Stomach (tissue), 9 donors: ENCODE data around the gene TMEM208. TPM values are rescaled to one million over a fixed set of nuclear protein-coding genes. Genes with fewer than 3 reads are reported as not detected.

Experiments used
- DNase-seq, 2 donors: peaks; one replicate each; pipeline versions ENCODE4 v3.0.0 to v3.0.0-alpha.2; 2013 to 2019
- H3K27ac ChIP-seq, 5 donors: fragments of 200-600 bp in 4 of 5; sonication (generic) in 4 of 5; one replicate each; pipeline ENCODE4 v1.5.1; 2013 to 2019; ENCODE audit warnings: mild to moderate bottlenecking in 1 of 5, moderate library complexity in 1 of 5
- H3K27me3 ChIP-seq, 3 donors: fragments of 200-600 bp; sonication (generic); one replicate each; pipeline ENCODE4 v1.5.1; 2017 to 2019; ENCODE audit warnings: mixed run types in 1 of 3
- H3K36me3 ChIP-seq, 4 donors: fragments of 200-600 bp; sonication (generic); 1 replicate in 3 of 4; 2 replicates in 1 of 4; pipeline ENCODE4 v1.5.1; 2016 to 2019
- H3K4me1 ChIP-seq, 4 donors: fragments of 200-600 bp; sonication (generic); one replicate each; pipeline ENCODE4 v1.5.1; 2016 to 2019
- H3K4me3 ChIP-seq, 4 donors: fragments of 200-600 bp; sonication (generic) in 3 of 4; one replicate each; pipeline ENCODE4 v1.5.1; 2016 to 2019; ENCODE audit warnings: mild to moderate bottlenecking in 1 of 4
- H3K9me3 ChIP-seq, 4 donors: fragments of 200-600 bp; sonication (generic); one replicate each; pipeline ENCODE4 v1.5.1; 2016 to 2019
- CTCF ChIP-seq, 7 experiments: fragments of 450-650 bp in 4 of 7; fragments of 200-600 bp in 3 of 7; sonication (generic) in 3 of 7; IDR thresholded peaks; one replicate each; pipeline ENCODE4 v1.5.1; 2016 to 2019; ENCODE audit warnings: antibody characterized with exemption in 7 of 7, control low read depth in 2 of 7, mild to moderate bottlenecking in 1 of 7
- EP300 ChIP-seq: sonication (generic); formaldehyde crosslinking; IDR thresholded peaks from one replicate; pipeline ENCODE4 v1.6.1; 2017; ENCODE audit warnings: antibody characterized with exemption
- POLR2A ChIP-seq, 4 donors: fragments of 450-650 bp; IDR thresholded peaks; one replicate each; pipeline ENCODE4 v1.6.1; 2016; ENCODE audit warnings: antibody characterized with exemption in 4 of 4, control low read depth in 2 of 4, mild to moderate bottlenecking in 1 of 4, moderate library complexity in 1 of 4
- POLR2AphosphoS5 ChIP-seq, 3 donors: sonication (generic); formaldehyde crosslinking; IDR thresholded peaks; one replicate each; pipeline ENCODE4 v1.6.1; 2016; ENCODE audit warnings: antibody characterized with exemption in 3 of 3
- whole genome bisulfite sequencing, 5 donors: extraction: QIAGEN DNeasy Blood & Tissue Kit in 3 of 5; methylation state at CpG; one replicate each; pipeline versions ENCODE4 v1.1.5 to v1.1.7; 2013 to 2018; 5-methylcytosine and 5-hydroxymethylcytosine counted together
- intact Hi-C: fragments of 100-400 bp; cut with DNase I; formaldehyde crosslinking; loops from one replicate; pipeline ENCODE4 v1.15.1; 2023; ENCODE audit warnings: low total_unique reads
- polyA plus RNA-seq, 3 donors: library from polyadenylated mRNA; stranded (reverse); fragments of 200-250 nt; gene quantifications; one replicate each; pipeline ENCODE4 v1.2.3, GENCODE V29; 2013
- total RNA-seq, 5 donors: library from RNA; depleted of rRNA; stranded (reverse); fragments of >200 nt; gene quantifications; one replicate each; pipeline versions ENCODE4 v1.1.0 to v1.2.3, GENCODE V29; 2014 to 2016
- donor health status: healthy with polysubstance abuse.
- donor health status: Bipolar disorder and iron deficiency.
- donor health status: healthy.

TMEM208 gene
- total and polyA plus RNA-seq, 8 donors: 8.7 to 141 (median 51.0) TPM

DNA sequence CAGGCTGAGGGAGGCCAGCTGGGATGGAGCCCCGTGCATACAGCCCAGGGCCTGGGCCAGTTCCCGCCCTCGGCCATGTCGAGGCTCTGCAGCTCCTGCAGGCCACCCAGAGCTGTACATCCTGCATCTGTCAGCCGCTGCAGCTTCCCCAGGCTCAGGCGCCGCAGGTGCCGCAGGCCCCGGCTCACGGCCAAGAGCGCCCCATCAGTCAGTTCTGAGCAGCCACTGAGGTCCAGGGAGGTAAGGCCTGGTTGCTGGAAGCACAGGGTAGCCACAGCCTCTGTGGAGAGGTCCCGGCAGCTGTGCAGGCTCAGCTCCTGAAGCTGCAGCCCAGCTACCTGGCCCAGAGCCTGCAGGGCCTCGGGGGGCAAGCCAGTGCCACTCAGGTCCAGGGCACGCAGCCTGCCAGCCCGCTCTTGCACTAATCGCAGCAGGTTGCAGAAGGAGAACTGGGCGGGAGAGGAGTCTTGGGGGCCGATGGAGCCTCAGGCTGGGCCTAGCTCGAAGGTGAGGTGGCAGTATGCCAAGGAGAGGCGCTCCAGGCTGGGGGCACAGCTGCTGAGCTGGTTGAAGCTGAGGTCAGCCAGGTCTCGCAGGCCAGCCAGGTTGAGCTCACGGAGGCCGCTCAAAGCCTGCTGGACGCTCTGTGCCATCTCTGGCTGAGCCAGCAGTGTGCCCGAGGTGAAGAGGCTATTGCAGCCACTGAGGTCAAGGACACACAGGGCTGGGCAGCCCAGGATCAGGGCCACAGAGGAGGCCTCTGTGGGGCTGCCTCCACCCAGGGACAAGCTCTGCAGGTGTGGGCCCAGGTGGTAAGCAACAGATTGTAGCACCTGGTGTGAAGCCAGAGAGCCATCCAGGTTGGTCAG lies 16.6 kb upstream of the TMEM208 start:
- intact Hi-C loops: no loop called here
- DNase-seq: no peak
- 84 to 90% (median 85%) methylated on average over 14 to 25 of the region's 25 CpGs for WGBS, 5 donors
- peaks cover 15 to 22% (median 17%) of the 10 kb centered on the region in 4 donors for H3K4me1 ChIP-seq
- H3K27me3 ChIP-seq: no peaks in the 10 kb centered on the region
- TF ChIP-seq EP300 (no peak), POLR2A (IDR thresholded peaks at IDR 0.05) (no peak), CTCF (IDR thresholded peaks at IDR 0.05) (no peak), POLR2AphosphoS5 (IDR thresholded peaks at IDR 0.05) (no peak)
- no peak overlapping the region for H3K27ac ChIP-seq
- H3K9me3 ChIP-seq: no peaks in the 10 kb centered on the region
- no peak overlapping the region for H3K4me3 ChIP-seq
- H3K36me3 ChIP-seq: peaks cover 0 to 15% (median 0%) of the 10 kb centered on the region in 4 donors

- no peak for DNase-seq
- WGBS, 5 donors: 72 to 93% (median 82%) methylated on average over 7 of the region's 7 CpGs
- Histone ChIP-seq H3K4me3 (no peak overlapping the region), H3K9me3 (no peaks in the 10 kb centered on the region), H3K27me3 (no peaks in the 10 kb centered on the region), H3K36me3 (peaks cover 0 to 7% (median 0%) of the 10 kb centered on the region in 4 donors), H3K4me1 (peaks cover 15 to 30% (median 21%) of the 10 kb centered on the region in 4 donors), H3K27ac (no peak overlapping the region)
- intact Hi-C loops: no loop called here
- no peak for TF ChIP-seq CTCF (IDR thresholded peaks at IDR 0.05)
- no peak for TF ChIP-seq POLR2A (IDR thresholded peaks at IDR 0.05)
- TF ChIP-seq EP300: no peak
- no peak for TF ChIP-seq POLR2AphosphoS5 (IDR thresholded peaks at IDR 0.05)
These were observed 15.3 kb upstream of the TMEM208 start for GRCh38 chr16:67211674-67212073.

GRCh38 chr16:67212766-67213165 lies 14.2 kb upstream of the TMEM208 start:
- Histone ChIP-seq H3K9me3 (no peaks in the 10 kb centered on the region), H3K4me1 (peaks cover 22 to 41% (median 27%) of the 10 kb centered on the region in 4 donors), H3K36me3 (peaks cover 0 to 7% (median 0%) of the 10 kb centered on the region in 4 donors), H3K27me3 (no peaks in the 10 kb centered on the region), H3K4me3 (no peak overlapping the region), H3K27ac (peak overlapping the region in 1 of 5 donors; percentile 3)
- intact Hi-C loops: no loop called here
- TF ChIP-seq CTCF (IDR thresholded peaks at IDR 0.05): no peak
- TF ChIP-seq POLR2A (IDR thresholded peaks at IDR 0.05): no peak
- TF ChIP-seq POLR2AphosphoS5 (IDR thresholded peaks at IDR 0.05): no peak
- TF ChIP-seq EP300: no peak
- no peak for DNase-seq

DNA sequence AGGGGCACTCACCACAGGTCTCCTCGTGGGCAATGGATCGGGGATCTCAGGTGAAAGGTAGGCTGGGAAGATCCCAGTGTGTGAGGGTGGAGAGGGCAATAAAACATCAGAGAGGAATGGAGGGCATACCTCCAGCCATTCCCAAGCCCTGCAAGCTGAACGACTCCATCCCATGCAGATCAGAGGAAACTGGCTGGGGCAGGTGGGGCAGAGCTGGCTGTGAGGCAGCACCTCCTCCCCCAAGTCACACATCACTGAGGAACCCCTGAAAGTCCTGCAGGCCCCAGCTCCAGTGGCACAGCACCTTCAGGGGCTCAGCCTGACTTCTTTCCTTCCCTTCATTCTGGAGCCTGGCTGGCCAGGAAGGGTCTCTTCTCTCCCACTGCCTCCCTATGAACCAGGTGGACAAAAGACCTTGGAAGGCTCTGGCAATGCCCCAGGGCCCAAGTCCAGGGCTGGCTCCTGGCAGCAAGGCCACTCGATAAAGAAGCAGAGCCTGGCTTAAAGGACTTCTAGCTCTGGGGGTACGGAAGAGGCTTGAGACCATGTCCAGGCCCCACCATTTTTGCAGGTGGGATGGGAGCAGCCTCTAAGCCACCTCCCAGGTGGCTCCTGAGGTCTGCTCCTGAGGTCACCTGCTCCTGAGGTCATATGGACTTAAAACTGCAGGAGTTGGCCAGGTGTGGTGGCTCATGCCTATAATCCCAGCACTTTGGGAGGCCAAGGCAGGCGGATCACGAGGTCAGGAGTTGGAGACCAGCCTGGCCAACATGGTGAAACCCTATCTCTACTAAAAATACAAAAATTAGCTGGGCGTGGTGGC lies 13.5 kb upstream of the TMEM208 start:
- intact Hi-C loops: no loop called here
- Histone ChIP-seq H3K4me3 (no peak overlapping the region), H3K9me3 (no peaks in the 10 kb centered on the region), H3K36me3 (peaks cover 0 to 7% (median 0%) of the 10 kb centered on the region in 4 donors), H3K27me3 (no peaks in the 10 kb centered on the region), H3K4me1 (peaks cover 22 to 45% (median 27%) of the 10 kb centered on the region in 4 donors), H3K27ac (peak overlapping the region in 1 of 5 donors; percentile 3)
- WGBS, 5 donors: 42 to 67% (median 57%) methylated on average over 7 to 8 of the region's 8 CpGs
- peak in 1 of 2 donors; percentile 69 for DNase-seq
- TF ChIP-seq EP300 (no peak), POLR2AphosphoS5 (IDR thresholded peaks at IDR 0.05) (no peak), CTCF (IDR thresholded peaks at IDR 0.05) (no peak), POLR2A (IDR thresholded peaks at IDR 0.05) (no peak)
